T-helper 17 cell (primary cell): ENCODE data around the gene SLC23A1. TPM values are rescaled to one million over a fixed set of nuclear protein-coding genes. Genes with fewer than 3 reads are reported as not detected.

Experiments used
- ATAC-seq: fragments of 150-1000 bp; cut with Tn5 transposase; 2 replicates; pipeline ENCODE4 v1.10.0; 2021; ENCODE audit warnings: mild to moderate bottlenecking, moderate library complexity
- DNase-seq, 3 donors: peaks; one replicate each; pipeline versions ENCODE4 v3.0.0 to v3.0.0-alpha.2; 2020 to 2021
- H3K9me3 ChIP-seq: one replicate; pipeline ENCODE4 v1.7.0; 2013; ENCODE audit warnings: low read length, mild to moderate bottlenecking; ENCODE audit not compliant: control insufficient read depth, poor library complexity, severe bottlenecking
- H3K27ac Mint-ChIP-seq: one replicate; pipeline ENCODE4 v1.8.0; 2022; ENCODE audit warnings: mild to moderate bottlenecking, moderate library complexity, mixed read lengths
- H3K27me3 Mint-ChIP-seq: one replicate; pipeline ENCODE4 v1.8.0; 2022; ENCODE audit warnings: mixed read lengths
- H3K36me3 Mint-ChIP-seq: one replicate; pipeline ENCODE4 v1.8.0; 2022; ENCODE audit warnings: low read depth, mixed read lengths
- H3K4me1 Mint-ChIP-seq: one replicate; pipeline ENCODE4 v1.8.0; 2022; ENCODE audit warnings: mild to moderate bottlenecking, mixed read lengths
- H3K4me3 Mint-ChIP-seq: one replicate; pipeline ENCODE4 v1.8.0; 2022; ENCODE audit warnings: mild to moderate bottlenecking, moderate library complexity, mixed read lengths
- total RNA-seq, 4 donors: library from RNA in 2 of 4; stranded (reverse) in 2 of 4; gene quantifications; one replicate each; pipeline ENCODE4 v1.2.3 and lab custom pipeline; 2022 to 2026

SLC23A1 gene
- total RNA-seq, 2 donors from 2014 or later: not detected

- DNase-seq (no peak), ATAC-seq (no peak)
- H3K27ac Mint-ChIP-seq: peak overlapping the region; percentile 9
- no peaks in the 10 kb centered on the region for H3K36me3 Mint-ChIP-seq
- no peak overlapping the region for H3K4me3 Mint-ChIP-seq
- H3K27me3 Mint-ChIP-seq: no peaks in the 10 kb centered on the region
- no peaks in the 10 kb centered on the region for H3K9me3 ChIP-seq
- H3K4me1 Mint-ChIP-seq: peaks cover 16% of the 10 kb centered on the region
These were observed 998 bp downstream of the SLC23A1 start for GRCh38 chr5:139381837-139382761.

- H3K4me3 Mint-ChIP-seq: peak overlapping the region; percentile 28
- no peak for ATAC-seq
- H3K27ac Mint-ChIP-seq: no peak overlapping the region
- peaks cover 11% of the 10 kb centered on the region for H3K4me1 Mint-ChIP-seq
- no peak for DNase-seq
- H3K9me3 ChIP-seq: no peaks in the 10 kb centered on the region
- no peaks in the 10 kb centered on the region for H3K27me3 Mint-ChIP-seq
- H3K36me3 Mint-ChIP-seq: no peaks in the 10 kb centered on the region
These were observed 3.3 kb downstream of the SLC23A1 start for GRCh38 chr5:139379626-139380449.

DNA sequence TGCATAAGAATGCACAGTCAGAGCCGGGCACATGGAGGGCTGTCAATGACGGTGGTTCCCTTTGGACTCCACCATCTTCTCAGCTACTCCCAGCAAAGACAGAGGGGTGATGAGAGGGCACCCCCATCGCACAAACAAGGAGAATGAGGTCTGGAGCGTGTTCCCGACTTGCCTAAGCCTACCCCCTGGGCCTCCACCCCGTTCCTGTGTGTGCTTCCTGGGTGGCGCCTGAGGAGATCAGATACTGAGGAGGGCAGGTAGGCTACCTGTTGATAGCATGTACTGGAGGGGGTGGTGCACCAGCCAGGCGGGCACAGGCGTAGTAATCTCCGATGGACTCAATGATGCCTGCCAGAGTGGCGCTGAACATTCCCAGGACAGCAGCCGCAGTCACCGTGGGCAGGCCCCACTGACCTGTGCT is 4.1 kb downstream of the SLC23A1 start:
- no peaks in the 10 kb centered on the region for H3K9me3 ChIP-seq
- ATAC-seq (no peak), DNase-seq (no peak)
- H3K36me3 Mint-ChIP-seq: no peaks in the 10 kb centered on the region
- no peak overlapping the region for H3K27ac Mint-ChIP-seq
- no peaks in the 10 kb centered on the region for H3K27me3 Mint-ChIP-seq
- H3K4me3 Mint-ChIP-seq: no peak overlapping the region
- peaks cover 6% of the 10 kb centered on the region for H3K4me1 Mint-ChIP-seq

DNA sequence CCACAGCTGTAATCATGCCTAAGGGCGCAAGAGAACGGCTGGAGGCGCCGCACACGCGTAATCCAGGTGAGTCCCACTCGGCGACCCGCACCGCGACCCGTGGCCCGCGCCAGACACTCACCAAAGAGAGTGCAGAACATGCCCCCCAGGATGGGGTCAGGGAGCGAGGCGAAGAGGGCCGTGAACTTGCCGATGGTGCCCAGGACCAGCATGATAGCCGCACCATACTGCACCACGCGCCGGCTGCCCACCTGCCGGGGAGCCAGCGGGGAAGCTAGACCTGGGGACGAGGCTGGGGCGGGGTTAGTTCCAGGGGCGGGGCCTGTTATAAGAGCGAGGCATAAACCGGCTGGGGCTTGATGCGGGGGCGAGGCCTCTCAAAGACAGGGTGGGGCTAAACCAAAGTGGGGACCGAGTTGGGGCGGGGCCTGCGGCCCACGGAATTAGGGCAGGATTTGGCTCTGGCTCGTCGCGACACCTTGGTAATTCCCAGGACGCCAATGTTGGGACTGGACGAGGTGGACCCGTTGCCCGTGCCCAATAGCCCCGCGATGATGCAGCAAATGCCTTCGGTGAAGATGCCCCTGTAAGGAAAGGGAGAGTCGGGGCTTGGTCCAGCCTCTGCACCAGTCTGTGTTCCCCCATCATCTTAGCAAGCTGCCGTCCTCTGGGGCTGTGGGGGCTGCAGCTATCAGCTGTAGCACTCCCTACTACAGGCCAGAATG is 4.8 kb downstream of the SLC23A1 start:
- ATAC-seq (no peak), DNase-seq (no peak)
- Mint-ChIP-seq H3K36me3 (no peaks in the 10 kb centered on the region), H3K4me1 (peaks cover 6% of the 10 kb centered on the region), H3K4me3 (no peak overlapping the region), H3K27me3 (no peaks in the 10 kb centered on the region), H3K27ac (no peak overlapping the region)
- no peaks in the 10 kb centered on the region for H3K9me3 ChIP-seq

GRCh38 chr5:139377226-139377625 is 5.9 kb downstream of the SLC23A1 start:
- no peaks in the 10 kb centered on the region for H3K9me3 ChIP-seq
- Mint-ChIP-seq H3K27me3 (no peaks in the 10 kb centered on the region), H3K4me3 (no peak overlapping the region), H3K36me3 (no peaks in the 10 kb centered on the region), H3K27ac (no peak overlapping the region), H3K4me1 (peaks cover 6% of the 10 kb centered on the region)
- no peak for DNase-seq
- ATAC-seq: no peak

- no peaks in the 10 kb centered on the region for H3K9me3 ChIP-seq
- ATAC-seq (no peak), DNase-seq (no peak)
- no peak overlapping the region for H3K27ac Mint-ChIP-seq
- H3K4me3 Mint-ChIP-seq: no peak overlapping the region
- no peaks in the 10 kb centered on the region for H3K36me3 Mint-ChIP-seq
- H3K4me1 Mint-ChIP-seq: peaks cover 6% of the 10 kb centered on the region
- H3K27me3 Mint-ChIP-seq: no peaks in the 10 kb centered on the region
These were observed 6.7 kb downstream of the SLC23A1 start for GRCh38 chr5:139376364-139376763.

DNA sequence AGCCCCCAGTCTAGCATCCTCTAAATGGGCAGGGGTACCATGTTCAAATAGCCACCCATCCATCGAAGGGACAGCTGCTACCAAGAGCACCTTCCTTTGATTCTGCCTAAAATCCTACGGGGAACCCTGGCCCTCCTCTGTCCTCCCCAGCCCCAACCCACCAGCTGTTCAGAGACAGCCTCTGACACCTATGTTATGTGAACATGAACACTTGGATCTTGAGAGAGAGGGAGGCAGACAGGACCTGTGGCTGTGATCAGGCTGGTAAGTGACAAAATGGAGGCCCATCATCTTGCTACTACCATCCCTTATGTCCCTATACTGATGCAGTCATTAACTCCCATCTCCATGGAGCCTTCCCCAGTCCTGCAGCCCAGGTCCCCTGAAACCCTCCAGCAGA is 8.2 kb downstream of the SLC23A1 start:
- DNase-seq: no peak
- H3K4me1 Mint-ChIP-seq: peaks cover 6% of the 10 kb centered on the region
- ATAC-seq: no peak
- H3K27ac Mint-ChIP-seq: peak overlapping the region; percentile 3
- H3K36me3 Mint-ChIP-seq: no peaks in the 10 kb centered on the region
- no peak overlapping the region for H3K4me3 Mint-ChIP-seq
- no peaks in the 10 kb centered on the region for H3K27me3 Mint-ChIP-seq
- H3K9me3 ChIP-seq: no peaks in the 10 kb centered on the region

- peaks cover 3% of the 10 kb centered on the region for H3K4me1 Mint-ChIP-seq
- peaks cover 2% of the 10 kb centered on the region for H3K36me3 Mint-ChIP-seq
- H3K4me3 Mint-ChIP-seq: peak overlapping the region; percentile 19
- no peak for DNase-seq
- peak overlapping the region; percentile 19 for H3K27ac Mint-ChIP-seq
- H3K27me3 Mint-ChIP-seq: no peaks in the 10 kb centered on the region
- no peaks in the 10 kb centered on the region for H3K9me3 ChIP-seq
- ATAC-seq: no peak
These were observed 11.3 kb downstream of the SLC23A1 start for GRCh38 chr5:139371482-139372435.

- ATAC-seq (no peak), DNase-seq (no peak)
- H3K4me1 Mint-ChIP-seq: peaks cover 3% of the 10 kb centered on the region
- no peaks in the 10 kb centered on the region for H3K9me3 ChIP-seq
- H3K36me3 Mint-ChIP-seq: peaks cover 2% of the 10 kb centered on the region
- H3K27me3 Mint-ChIP-seq: no peaks in the 10 kb centered on the region
- no peak overlapping the region for H3K4me3 Mint-ChIP-seq
- no peak overlapping the region for H3K27ac Mint-ChIP-seq
These were observed 13.9 kb downstream of the SLC23A1 start for GRCh38 chr5:139369181-139369580.

DNA sequence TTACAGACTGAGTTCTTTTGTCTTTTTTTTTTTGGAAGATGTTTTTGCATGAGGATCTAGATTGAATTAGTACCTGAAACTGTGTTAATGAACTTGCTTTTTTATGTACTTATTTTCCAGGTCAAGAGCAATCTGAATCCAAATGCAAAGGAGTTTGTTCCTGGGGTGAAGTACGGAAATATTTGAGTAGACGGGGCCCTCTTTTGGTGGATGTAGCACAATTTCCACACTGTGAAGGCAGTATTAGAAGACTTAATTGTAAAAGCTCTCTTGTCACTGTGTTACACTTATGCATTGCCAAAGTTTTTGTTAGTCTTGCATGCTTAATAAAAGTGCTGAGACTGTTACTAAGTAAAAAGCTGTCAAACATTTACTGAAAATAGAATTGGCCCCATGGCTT is 14.5 kb downstream of the SLC23A1 start:
- H3K27ac Mint-ChIP-seq: no peak overlapping the region
- no peak for ATAC-seq
- H3K9me3 ChIP-seq: no peaks in the 10 kb centered on the region
- no peaks in the 10 kb centered on the region for H3K27me3 Mint-ChIP-seq
- H3K4me3 Mint-ChIP-seq: peak overlapping the region; percentile 19
- peaks cover 3% of the 10 kb centered on the region for H3K4me1 Mint-ChIP-seq
- no peak for DNase-seq
- peaks cover 2% of the 10 kb centered on the region for H3K36me3 Mint-ChIP-seq

GRCh38 chr5:139364466-139364865 is 18.6 kb downstream of the SLC23A1 start:
- no peak overlapping the region for H3K4me3 Mint-ChIP-seq
- peak overlapping the region; percentile 43 for H3K27ac Mint-ChIP-seq
- ATAC-seq (no peak), DNase-seq (no peak)
- no peaks in the 10 kb centered on the region for H3K9me3 ChIP-seq
- peaks cover 8% of the 10 kb centered on the region for H3K4me1 Mint-ChIP-seq
- H3K36me3 Mint-ChIP-seq: peaks cover 2% of the 10 kb centered on the region
- no peaks in the 10 kb centered on the region for H3K27me3 Mint-ChIP-seq

- no peak overlapping the region for H3K27ac Mint-ChIP-seq
- no peaks in the 10 kb centered on the region for H3K27me3 Mint-ChIP-seq
- H3K9me3 ChIP-seq: no peaks in the 10 kb centered on the region
- peaks cover 8% of the 10 kb centered on the region for H3K4me1 Mint-ChIP-seq
- peaks cover 2% of the 10 kb centered on the region for H3K36me3 Mint-ChIP-seq
- ATAC-seq (no peak), DNase-seq (no peak)
- H3K4me3 Mint-ChIP-seq: no peak overlapping the region
These were observed 19.2 kb downstream of the SLC23A1 start for GRCh38 chr5:139363937-139364336.
